GM19463 (cell line): Measurements from ENCODE around the gene SLC16A13.
"Not testable (repeated sequence)": the region's sequence is repeated elsewhere in the genome, so short reads cannot be mapped to it uniquely, and the experiment has no call there.

Source experiments
- ATAC-seq: cut with Tn5 transposase; IDR thresholded peaks from one replicate; pipeline ENCODE4 v1.9.1; 2021; ENCODE audit warnings: mild to moderate bottlenecking, moderate library complexity; ENCODE audit not compliant: unreplicated experiment

The SLC16A13 gene

GRCh38 chr17:7027335-7027734 is 8.5 kb upstream of the SLC16A13 start:
- no peak for ATAC-seq

GRCh38 chr17:7029096-7029495 is 6.7 kb upstream of the SLC16A13 start:
- no peak for ATAC-seq

GRCh38 chr17:7029659-7030058 is 6.2 kb upstream of the SLC16A13 start:
- no peak for ATAC-seq

GRCh38 chr17:7034955-7035590 is 742 bp upstream of the SLC16A13 start:
- no peak for ATAC-seq

GRCh38 chr17:7038025-7038862 is 2.4 kb downstream of the SLC16A13 start:
- ATAC-seq, result no peak

GRCh38 chr17:7039832-7040231 is 4.0 kb downstream of the SLC16A13 start:
- no peak for ATAC-seq

GRCh38 chr17:7041607-7042500 is 6.0 kb downstream of the SLC16A13 start:
- ATAC-seq, result no peak

GRCh38 chr17:7042501-7043181 is 6.8 kb downstream of the SLC16A13 start:
- ATAC-seq, result no peak

- no peak for ATAC-seq
Observed at GRCh38 chr17:7043182-7043496, 7.3 kb downstream of the SLC16A13 start.

GRCh38 chr17:7043497-7044198 is 7.8 kb downstream of the SLC16A13 start, which contains the start of gene SLC16A11:
Gene SLC16A11 (minus strand): TSS chr17:7044092. CDS start chr17:7043513, 579 bp downstream.
- ATAC-seq, result no peak

GRCh38 chr17:7045492-7046126 is 9.8 kb downstream of the SLC16A13 start:
- no peak for ATAC-seq

GRCh38 chr17:7046127-7046724 is 10.4 kb downstream of the SLC16A13 start:
- no peak for ATAC-seq

- ATAC-seq, result not testable (repeated sequence)
Observed at GRCh38 chr17:7046725-7047397, 11.0 kb downstream of the SLC16A13 start.

- ATAC-seq, result no peak
Observed at GRCh38 chr17:7047566-7047965, 11.8 kb downstream of the SLC16A13 start.

- no peak for ATAC-seq
Observed at GRCh38 chr17:7048968-7049367, 13.2 kb downstream of the SLC16A13 start.

- ATAC-seq, result not testable (repeated sequence)
Observed at GRCh38 chr17:7050583-7050982, 14.8 kb downstream of the SLC16A13 start.

- ATAC-seq, result no peak
Observed at GRCh38 chr17:7056386-7056785, 20.6 kb downstream of the SLC16A13 start.

- no peak for ATAC-seq
Observed at GRCh38 chr17:7058831-7059447, 23.1 kb downstream of the SLC16A13 start.
